NCI-H1048 (cell line): ENCODE measurements around the gene MLST8.
"Not testable (repeated sequence)": the region's sequence is repeated elsewhere in the genome, so short reads cannot be mapped to it uniquely, and the experiment has no call there.

ENCODE experiments used
- DNase-seq: peaks from one replicate; lab custom pipeline; 2025; lab: John Stamatoyannopoulos, UW

Gene MLST8

GRCh38 chr16:2190659-2191445 is 14.4 kb upstream of the MLST8 start:
- DNase-seq = no peak

- no peak for DNase-seq
Measured at GRCh38 chr16:2191446-2191706, 13.9 kb upstream of the MLST8 start.

- DNase-seq = no peak
Measured at GRCh38 chr16:2194166-2194834, 11.0 kb upstream of the MLST8 start.

GRCh38 chr16:2194852-2195321 is 10.4 kb upstream of the MLST8 start:
- DNase-seq = no peak

GRCh38 chr16:2195322-2196161 is 9.7 kb upstream of the MLST8 start:
- DNase-seq = no peak

- no peak for DNase-seq
Measured at GRCh38 chr16:2196162-2196980, 8.9 kb upstream of the MLST8 start, which contains the start of gene CASKIN1. Gene CASKIN1, minus strand, starts transcription at chr16:2196605. Its CDS starts 173 bp downstream, at chr16:2196432.

GRCh38 chr16:2196981-2197511 is 8.2 kb upstream of the MLST8 start:
- DNase-seq = no peak

- DNase-seq = no peak
Measured at GRCh38 chr16:2197765-2198164, 7.5 kb upstream of the MLST8 start.

- DNase-seq = no peak
Measured at GRCh38 chr16:2198283-2198682, 7.0 kb upstream of the MLST8 start.

- no peak for DNase-seq
Measured at GRCh38 chr16:2199095-2199494, 6.2 kb upstream of the MLST8 start.

GRCh38 chr16:2199621-2200139 is 5.6 kb upstream of the MLST8 start:
- DNase-seq = no peak

- DNase-seq = no peak
Measured at GRCh38 chr16:2200313-2200712, 4.9 kb upstream of the MLST8 start.

GRCh38 chr16:2203119-2203688 is 2.0 kb upstream of the MLST8 start:
- not testable (repeated sequence) for DNase-seq

- no peak for DNase-seq
Measured at GRCh38 chr16:2204416-2205103, 694 bp upstream of the MLST8 start.

GRCh38 chr16:2205967-2206313 is 686 bp downstream of the MLST8 start:
- no peak for DNase-seq

GRCh38 chr16:2206420-2206779 is 1.1 kb downstream of the MLST8 start:
- DNase-seq = no peak

- no peak for DNase-seq
Measured at GRCh38 chr16:2206780-2207433, 1.7 kb downstream of the MLST8 start.

- no peak for DNase-seq
Measured at GRCh38 chr16:2207872-2208271, 2.6 kb downstream of the MLST8 start.

GRCh38 chr16:2208308-2208707 is 3.1 kb downstream of the MLST8 start:
- DNase-seq = no peak

GRCh38 chr16:2208772-2209171 is 3.5 kb downstream of the MLST8 start:
- no peak for DNase-seq
